Activated CD4-positive, alpha-beta T cell treated with anti-CD3 and anti-CD28 coated beads, Interleukin-2, amount 50 U/mL, for 16 hours (primary cell): Measurements from ENCODE around the gene GRM4.
"Not testable (repeated sequence)": the region's sequence is repeated elsewhere in the genome, so short reads cannot be mapped to it uniquely, and the experiment has no call there.

Source experiments
- DNase-seq: peaks from one replicate; pipeline ENCODE4 v3.0.0-alpha.2; 2020

Gene GRM4

GRCh38 chr6:34018026-34018425 is 127.9 kb downstream of the GRM4 start:
- no peak for DNase-seq

- DNase-seq: no peak
These were observed 128.6 kb downstream of the GRM4 start for GRCh38 chr6:34017106-34017805.

- not testable (repeated sequence) for DNase-seq
These were observed 129.3 kb downstream of the GRM4 start for GRCh38 chr6:34016573-34016972.

- DNase-seq: no peak
These were observed 130.3 kb downstream of the GRM4 start for GRCh38 chr6:34015586-34015985.

GRCh38 chr6:34011264-34011663 is 134.6 kb downstream of the GRM4 start:
- DNase-seq: no peak

GRCh38 chr6:34005901-34006531 is 139.9 kb downstream of the GRM4 start:
- no peak for DNase-seq

GRCh38 chr6:34004706-34005105 is 141.2 kb downstream of the GRM4 start:
- no peak for DNase-seq

GRCh38 chr6:34003962-34004361 is 141.9 kb downstream of the GRM4 start:
- no peak for DNase-seq

- DNase-seq: no peak
These were observed 143.9 kb downstream of the GRM4 start for GRCh38 chr6:34001706-34002621.

GRCh38 chr6:34000281-34000680 is 145.6 kb downstream of the GRM4 start:
- DNase-seq: no peak

- no peak for DNase-seq
These were observed 146.3 kb downstream of the GRM4 start for GRCh38 chr6:33999567-33999966.

GRCh38 chr6:33998660-33999059 is 147.2 kb downstream of the GRM4 start:
- no peak for DNase-seq

GRCh38 chr6:33997265-33997664 is 148.6 kb downstream of the GRM4 start:
- no peak for DNase-seq

- no peak for DNase-seq
These were observed 149.8 kb downstream of the GRM4 start for GRCh38 chr6:33996120-33996475.

- DNase-seq: no peak
These were observed 150.4 kb downstream of the GRM4 start for GRCh38 chr6:33995309-33996119.

GRCh38 chr6:33994472-33995308 is 151.2 kb downstream of the GRM4 start:
- DNase-seq: no peak

- DNase-seq: no peak
These were observed 152.0 kb downstream of the GRM4 start for GRCh38 chr6:33993653-33994471.

- no peak for DNase-seq
These were observed 152.8 kb downstream of the GRM4 start for GRCh38 chr6:33993091-33993490.

GRCh38 chr6:33992191-33992590 is 153.7 kb downstream of the GRM4 start:
- no peak for DNase-seq

- DNase-seq: no peak
These were observed 154.3 kb downstream of the GRM4 start for GRCh38 chr6:33991610-33992009.

GRCh38 chr6:33990061-33990541 is 155.8 kb downstream of the GRM4 start:
- DNase-seq: no peak
